BLaER1 (cell line): ENCODE measurements around the gene SH2D3A.
A peak's percentile ranks its signal among the peaks of the same experiment; 100 is the strongest.
"Not testable (repeated sequence)": the region's sequence is repeated elsewhere in the genome, so short reads cannot be mapped to it uniquely, and the experiment has no call there.

Experiments used
- H3K27ac ChIP-seq: shearing (Covaris generic); formaldehyde crosslinking; 2 replicates; pipeline ENCODE4 v1.8.1; 2022
- H3K27me3 ChIP-seq: shearing (Covaris generic); formaldehyde crosslinking; 2 replicates; pipeline ENCODE4 v1.8.1; 2022
- H3K36me3 ChIP-seq: shearing (Covaris generic); formaldehyde crosslinking; 2 replicates; pipeline ENCODE4 v1.8.1; 2022
- H3K4me1 ChIP-seq: shearing (Covaris generic); formaldehyde crosslinking; 2 replicates; pipeline ENCODE4 v1.8.1; 2022
- H3K4me2 ChIP-seq: shearing (Covaris generic); formaldehyde crosslinking; 2 replicates; pipeline ENCODE4 v1.8.1; 2022
- H3K4me3 ChIP-seq: shearing (Covaris generic); formaldehyde crosslinking; 2 replicates; pipeline ENCODE4 v1.8.1; 2022
- H3K9ac ChIP-seq: shearing (Covaris generic); formaldehyde crosslinking; 2 replicates; pipeline ENCODE4 v1.8.1; 2022
- H3K9me3 ChIP-seq: shearing (Covaris generic); formaldehyde crosslinking; 2 replicates; pipeline ENCODE4 v1.8.1; 2022
- H4K20me1 ChIP-seq: shearing (Covaris generic); formaldehyde crosslinking; 2 replicates; pipeline ENCODE4 v1.8.1; 2022
- Cebpa-rat ChIP-seq: shearing (Covaris generic); IDR thresholded peaks from 2 replicates; pipeline ENCODE4 v1.8.1; 2022

SH2D3A gene

DNA sequence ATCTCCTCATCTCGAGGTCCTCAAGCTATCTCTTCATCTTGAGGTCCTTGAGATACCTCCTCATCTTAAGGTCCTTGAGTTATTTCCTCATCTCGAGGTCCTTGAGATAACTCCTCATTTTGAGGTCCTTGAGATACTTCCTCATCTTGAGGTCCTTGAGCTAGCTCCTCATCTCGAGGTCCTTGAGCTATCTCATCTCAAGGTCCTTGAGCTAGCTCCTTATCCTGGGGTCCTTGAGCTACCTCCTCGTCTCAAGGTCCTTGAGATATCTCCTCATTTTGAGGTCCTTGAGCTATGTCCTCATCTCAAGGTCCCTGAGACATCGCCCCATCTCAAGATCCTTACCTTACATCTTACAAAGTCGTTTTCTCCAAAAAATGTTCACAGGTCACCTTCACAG is 24.0 kb upstream of the SH2D3A start:
- peaks cover 98% of the 10 kb centered on the region for H4K20me1 ChIP-seq
- H3K36me3 ChIP-seq = peaks cover 95% of the 10 kb centered on the region
- no peak overlapping the region for H3K27ac ChIP-seq
- TF ChIP-seq Cebpa-rat = no peak
- H3K4me1 ChIP-seq = peaks cover 23% of the 10 kb centered on the region
- peaks cover 56% of the 10 kb centered on the region for H3K9me3 ChIP-seq
- no peak overlapping the region for H3K9ac ChIP-seq
- no peak overlapping the region for H3K4me3 ChIP-seq
- no peaks in the 10 kb centered on the region for H3K27me3 ChIP-seq
- H3K4me2 ChIP-seq = no peak overlapping the region

DNA sequence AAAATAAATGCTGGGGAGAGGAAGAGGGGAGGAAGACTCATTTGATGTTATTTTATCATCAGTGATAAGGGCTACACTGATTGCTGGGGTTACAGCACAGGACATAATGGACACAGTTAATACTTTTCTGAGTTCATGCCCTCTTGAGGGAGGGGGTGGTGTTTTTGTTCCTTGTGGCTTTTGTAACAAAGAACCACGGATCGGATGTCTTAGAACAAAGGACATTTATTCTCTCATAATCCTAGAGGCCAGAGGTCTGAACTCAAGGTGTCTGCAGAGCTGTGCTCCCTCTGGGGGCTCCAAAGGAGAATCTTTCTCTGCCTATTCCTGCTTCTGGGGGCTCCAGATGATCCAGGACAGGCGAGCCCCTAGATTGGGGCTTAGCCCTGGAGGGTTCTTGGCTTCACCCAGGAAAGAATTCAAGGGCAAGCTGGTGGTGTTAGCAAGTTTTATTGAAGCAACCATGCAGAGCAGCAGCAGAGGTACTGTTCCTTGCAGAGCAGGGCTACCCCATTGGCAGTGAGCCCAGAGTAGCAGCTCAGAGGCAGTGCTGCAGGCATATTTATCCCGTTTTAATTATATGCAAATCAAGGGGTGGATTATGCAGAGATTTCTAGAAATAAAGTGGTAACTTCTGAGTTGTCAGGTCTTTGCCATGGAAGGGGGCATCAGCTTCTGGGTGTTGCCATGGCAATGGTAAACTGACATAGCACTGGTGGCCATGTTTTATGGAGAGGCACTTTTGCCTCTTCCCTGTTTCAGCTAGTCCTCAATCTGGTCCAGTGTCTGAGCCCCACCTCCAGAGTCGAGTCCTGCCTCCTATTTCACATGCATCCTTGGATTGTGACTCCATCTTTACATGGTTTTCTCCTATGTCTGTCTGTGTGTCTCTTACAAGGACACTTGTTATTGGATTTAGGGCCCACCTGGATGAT is 23.2 kb upstream of the SH2D3A start:
- Histone ChIP-seq H4K20me1 (peaks cover 98% of the 10 kb centered on the region), H3K27me3 (no peaks in the 10 kb centered on the region), H3K9me3 (peaks cover 56% of the 10 kb centered on the region), H3K27ac (no peak overlapping the region), H3K4me1 (peaks cover 20% of the 10 kb centered on the region), H3K36me3 (peaks cover 95% of the 10 kb centered on the region), H3K9ac (no peak overlapping the region), H3K4me2 (no peak overlapping the region), H3K4me3 (no peak overlapping the region)
- no peak for TF ChIP-seq Cebpa-rat

DNA sequence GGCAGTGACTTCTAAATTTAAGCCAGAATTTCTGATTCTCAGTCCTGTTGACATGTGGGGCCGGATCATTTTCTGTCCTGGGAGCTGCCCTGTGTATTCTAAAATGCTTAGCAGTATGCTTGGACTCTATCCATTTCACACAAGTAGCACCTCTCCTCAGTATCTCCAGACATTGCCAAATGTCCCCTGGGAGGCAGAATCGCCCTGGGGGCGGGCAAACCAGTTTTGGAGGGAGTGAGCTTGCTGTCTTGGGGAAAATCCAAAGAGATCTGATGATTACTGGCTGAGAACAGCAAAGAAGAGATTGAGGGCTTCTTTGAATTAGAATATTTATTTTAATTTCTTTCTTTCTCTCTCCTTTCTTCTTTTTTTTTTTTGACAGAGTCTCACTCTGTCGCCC is 21.7 kb upstream of the SH2D3A start:
- H3K27me3 ChIP-seq = no peaks in the 10 kb centered on the region

DNA sequence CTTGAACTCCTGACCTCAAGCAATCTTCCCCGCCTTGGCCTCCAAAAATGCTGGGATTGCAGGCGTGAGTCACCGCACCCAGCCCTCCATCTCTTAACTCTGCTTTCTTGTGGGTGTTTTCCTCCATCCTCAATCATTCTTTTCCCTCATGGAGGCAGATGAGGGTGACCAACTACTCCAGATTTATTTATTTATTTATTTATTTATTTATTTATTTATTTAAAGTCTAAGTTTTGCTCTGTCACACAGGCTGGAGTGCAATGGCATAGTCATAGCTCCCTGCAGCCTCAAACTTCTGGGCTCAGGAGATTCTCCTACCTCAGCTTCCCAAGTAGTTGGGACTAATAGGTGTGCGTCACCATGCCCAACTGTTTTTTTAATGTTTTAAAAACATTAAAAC is 20.2 kb upstream of the SH2D3A start:
- H3K36me3 ChIP-seq = peaks cover 99% of the 10 kb centered on the region
- H3K4me1 ChIP-seq = peaks cover 15% of the 10 kb centered on the region
- no peaks in the 10 kb centered on the region for H3K27me3 ChIP-seq
- peaks cover 100% of the 10 kb centered on the region for H4K20me1 ChIP-seq
- no peak overlapping the region for H3K9ac ChIP-seq
- TF ChIP-seq Cebpa-rat = no peak
- H3K27ac ChIP-seq = no peak overlapping the region
- H3K4me2 ChIP-seq = no peak overlapping the region
- peaks cover 32% of the 10 kb centered on the region for H3K9me3 ChIP-seq
- no peak overlapping the region for H3K4me3 ChIP-seq

More for the DNA sequence above, 21.7 kb upstream of the SH2D3A start:
- TF ChIP-seq Cebpa-rat = no peak
- H4K20me1 ChIP-seq = peaks cover 99% of the 10 kb centered on the region
- no peak overlapping the region for H3K4me3 ChIP-seq
- H3K9me3 ChIP-seq = peaks cover 40% of the 10 kb centered on the region
- H3K4me2 ChIP-seq = no peak overlapping the region
- no peak overlapping the region for H3K9ac ChIP-seq
- H3K27ac ChIP-seq = no peak overlapping the region
- H3K36me3 ChIP-seq = peaks cover 96% of the 10 kb centered on the region
- peaks cover 20% of the 10 kb centered on the region for H3K4me1 ChIP-seq

DNA sequence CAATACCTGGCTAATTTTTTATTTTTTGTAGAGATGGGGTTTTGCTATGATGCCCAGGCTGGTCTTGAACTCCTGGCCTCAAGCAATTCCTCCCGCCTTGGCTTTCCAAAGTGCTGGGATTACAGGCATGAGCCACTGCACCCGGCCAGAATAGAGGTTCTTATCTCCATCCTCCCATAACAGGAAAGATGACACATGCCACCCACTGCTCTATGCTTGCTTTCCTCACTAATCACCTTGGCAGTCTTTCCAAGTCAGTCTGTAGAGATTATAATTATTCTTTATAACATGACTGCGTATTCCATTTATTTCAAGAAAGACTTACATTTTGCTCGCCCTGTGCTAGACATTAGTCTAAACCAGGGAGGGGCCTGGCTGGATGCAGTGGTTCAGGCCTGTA is 12.0 kb upstream of the SH2D3A start:
- H3K4me3 ChIP-seq = no peak overlapping the region
- H3K36me3 ChIP-seq = peaks cover 90% of the 10 kb centered on the region
- no peaks in the 10 kb centered on the region for H3K27me3 ChIP-seq
- H3K4me2 ChIP-seq = 0 out of 2 replicates have a peak overlapping the region, but pooled peaks have one; percentile 17
- H4K20me1 ChIP-seq = peaks cover 100% of the 10 kb centered on the region
- no peak overlapping the region for H3K9ac ChIP-seq
- peaks cover 47% of the 10 kb centered on the region for H3K4me1 ChIP-seq
- no peaks in the 10 kb centered on the region for H3K9me3 ChIP-seq
- no peak for TF ChIP-seq Cebpa-rat
- no peak overlapping the region for H3K27ac ChIP-seq

DNA sequence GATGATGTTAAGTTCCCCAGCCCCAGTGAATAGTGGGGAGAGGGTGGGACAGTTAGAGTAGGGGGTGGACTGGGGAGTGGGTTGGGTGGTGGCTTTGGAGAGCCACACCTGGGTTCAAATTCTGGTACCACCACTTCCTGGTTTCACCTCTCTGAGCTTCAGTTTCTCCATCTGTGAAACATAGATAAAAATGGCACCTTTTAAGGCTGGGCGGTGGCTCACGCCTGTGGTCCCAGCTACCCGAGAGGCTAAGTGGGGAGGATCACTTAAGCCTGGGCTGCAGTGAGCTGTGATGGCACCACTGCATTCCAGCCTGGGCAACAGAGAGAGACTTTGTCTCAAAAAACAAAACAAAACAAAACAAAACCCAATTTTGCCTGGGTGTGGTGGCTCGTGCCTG is 11.2 kb upstream of the SH2D3A start:
- Histone ChIP-seq H3K36me3 (peaks cover 82% of the 10 kb centered on the region), H3K27me3 (no peaks in the 10 kb centered on the region), H3K4me1 (peaks cover 47% of the 10 kb centered on the region), H3K9me3 (no peaks in the 10 kb centered on the region), H3K27ac (peak overlapping the region; percentile 28; the same call in 1 of the 2 replicates), H3K4me2 (peak overlapping the region; percentile 54), H3K4me3 (no peak overlapping the region), H3K9ac (no peak overlapping the region), H4K20me1 (peaks cover 100% of the 10 kb centered on the region)
- no peak for TF ChIP-seq Cebpa-rat

DNA sequence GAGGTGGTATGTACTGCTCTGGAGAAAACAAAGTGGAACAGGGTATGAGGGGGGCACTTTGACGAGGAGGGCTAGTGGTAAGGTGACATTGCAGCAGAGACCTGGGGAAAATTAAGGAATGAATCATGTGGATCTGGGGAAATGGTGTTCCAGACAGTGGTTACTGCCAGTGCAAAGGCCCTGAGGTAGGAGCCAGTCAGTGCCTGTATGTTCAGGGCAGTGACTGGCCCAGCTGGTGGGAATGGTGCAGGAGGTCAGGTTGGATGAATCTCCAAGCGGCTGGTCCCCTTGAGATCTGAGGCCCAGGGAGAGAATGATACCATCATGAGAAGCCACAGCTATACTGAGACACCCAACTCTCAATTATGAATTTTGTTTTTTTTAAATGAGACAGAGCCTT is 10.2 kb upstream of the SH2D3A start:
- Histone ChIP-seq H3K36me3 (peaks cover 72% of the 10 kb centered on the region), H3K27me3 (no peaks in the 10 kb centered on the region), H4K20me1 (peaks cover 92% of the 10 kb centered on the region), H3K4me1 (peaks cover 47% of the 10 kb centered on the region), H3K27ac (no peak overlapping the region; the same call in 1 of the 2 replicates), H3K4me3 (no peak overlapping the region), H3K9me3 (no peaks in the 10 kb centered on the region), H3K9ac (no peak overlapping the region), H3K4me2 (peak overlapping the region; percentile 54)
- no peak for TF ChIP-seq Cebpa-rat

DNA sequence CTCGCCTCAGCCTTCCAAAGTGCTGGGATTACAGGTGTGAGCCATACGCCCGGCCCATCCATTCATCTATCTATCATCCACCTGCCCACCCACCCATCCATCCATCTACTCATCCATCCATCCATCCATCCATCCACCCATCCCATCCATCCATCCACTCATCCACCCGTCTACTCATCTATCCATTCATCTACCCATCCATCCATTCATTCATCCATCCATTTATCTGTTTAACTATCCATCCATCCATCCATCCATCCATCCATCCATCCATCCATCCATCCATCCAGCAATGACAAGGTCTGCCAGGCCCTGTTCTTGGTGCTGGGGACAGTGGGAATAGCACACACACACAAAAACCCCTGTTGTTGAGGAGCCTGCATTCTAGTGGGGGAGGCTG is 9.8 kb upstream of the SH2D3A start:
- Histone ChIP-seq H3K36me3 (peaks cover 68% of the 10 kb centered on the region), H3K9ac (no peak overlapping the region), H4K20me1 (peaks cover 88% of the 10 kb centered on the region), H3K27me3 (no peaks in the 10 kb centered on the region), H3K27ac (no peak overlapping the region), H3K4me2 (peak overlapping the region; percentile 54), H3K4me1 (peaks cover 49% of the 10 kb centered on the region), H3K4me3 (no peak overlapping the region), H3K9me3 (no peaks in the 10 kb centered on the region)
- no peak for TF ChIP-seq Cebpa-rat

DNA sequence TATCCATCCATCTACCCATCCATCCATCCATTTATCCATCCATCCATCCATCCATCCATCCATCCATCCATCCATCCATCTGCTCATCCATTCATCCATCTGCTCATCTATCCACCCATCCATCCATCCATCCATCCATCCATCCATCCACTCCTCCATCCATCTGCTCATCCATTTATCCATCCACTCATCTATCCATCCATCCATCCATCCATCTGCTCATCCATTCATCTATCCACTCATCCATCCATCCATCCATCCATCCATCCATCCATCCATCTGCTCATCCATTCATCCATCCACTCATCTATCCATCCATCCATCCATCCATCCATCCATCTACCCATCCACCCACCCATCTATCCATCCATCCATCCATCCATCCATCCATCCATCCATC is 8.8 kb upstream of the SH2D3A start:
- H3K9me3 ChIP-seq, H3K27ac ChIP-seq, H3K4me3 ChIP-seq, H3K9ac ChIP-seq, H3K4me2 ChIP-seq, H3K27me3 ChIP-seq: not testable (repeated sequence)
- Histone ChIP-seq H4K20me1 (peaks cover 79% of the 10 kb centered on the region), H3K36me3 (peaks cover 58% of the 10 kb centered on the region), H3K4me1 (peaks cover 53% of the 10 kb centered on the region)

DNA sequence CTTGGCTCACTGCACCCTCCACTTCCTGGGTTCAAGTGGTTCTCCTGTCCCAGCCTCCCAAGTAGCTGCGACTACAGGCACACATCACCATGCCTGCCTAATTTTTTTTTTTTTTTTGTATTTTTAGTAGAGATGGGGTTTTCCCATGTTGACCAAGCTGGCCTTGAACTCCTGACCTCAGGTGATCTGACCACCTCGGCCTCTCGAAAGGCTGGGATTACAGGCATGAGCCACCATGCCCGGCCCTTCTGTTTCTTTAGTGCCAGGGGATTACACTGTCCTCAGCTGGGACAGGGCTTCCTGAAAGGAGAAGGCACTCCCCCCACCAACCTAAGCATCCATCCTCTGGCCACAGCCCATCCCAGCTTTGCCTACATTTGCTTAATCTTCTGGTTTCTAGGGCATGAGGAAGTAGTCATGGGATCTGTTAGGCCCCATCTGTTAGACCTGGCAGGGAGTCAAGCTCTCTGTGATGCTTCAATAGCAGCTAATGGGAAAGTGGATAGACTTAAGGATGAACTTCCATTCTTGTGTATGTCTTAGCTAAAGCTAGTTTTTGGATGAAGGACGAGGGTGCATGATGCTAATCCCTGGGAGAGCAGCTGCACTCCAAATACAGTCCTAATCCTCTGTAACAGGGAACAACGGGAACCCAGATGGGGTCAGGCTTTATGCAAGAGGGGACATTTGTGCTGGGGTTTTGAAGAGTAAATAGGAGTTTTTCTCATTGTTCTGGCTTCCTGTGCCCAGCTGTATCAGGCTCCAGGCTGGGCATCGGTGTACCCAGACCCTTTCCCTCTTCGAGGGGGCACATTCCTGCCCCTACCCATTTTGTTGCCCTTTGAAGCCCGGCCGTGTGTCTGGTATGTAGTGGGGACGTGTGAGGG is 7.8 kb upstream of the SH2D3A start:
- peak overlapping the region; percentile 89 for H3K4me2 ChIP-seq
- peaks cover 49% of the 10 kb centered on the region for H3K36me3 ChIP-seq
- H3K9me3 ChIP-seq = no peaks in the 10 kb centered on the region
- H3K4me1 ChIP-seq = peaks cover 53% of the 10 kb centered on the region
- H3K27ac ChIP-seq = peak overlapping the region; percentile 28
- no peaks in the 10 kb centered on the region for H3K27me3 ChIP-seq
- peak overlapping the region; percentile 99; the same call in 1 of the 2 replicates for H3K4me3 ChIP-seq
- peaks cover 69% of the 10 kb centered on the region for H4K20me1 ChIP-seq
- no peak overlapping the region for H3K9ac ChIP-seq
- TF ChIP-seq Cebpa-rat = no peak
